AG09309 (cell line): ENCODE data around the gene DHRSX.
"Not testable (repeated sequence)": the region's sequence is repeated elsewhere in the genome, so short reads cannot be mapped to it uniquely, and the experiment has no call there.

ENCODE experiments used
- DNase-seq: peaks from one replicate; pipeline ENCODE4 v3.0.0-alpha.2; 2010; ENCODE audit warnings: low read depth
- H3K4me3 ChIP-seq: 2 replicates; pipeline ENCODE4 v1.5.1; 2011; ENCODE audit warnings: mild to moderate bottlenecking, low read depth, low read length, moderate library complexity; ENCODE audit not compliant: control insufficient read depth
- TF ChIP-seq, protein P1 (sequence below): IDR thresholded peaks from 2 replicates; pipeline ENCODE4 v1.5.1; 2011; ENCODE audit warnings: mild to moderate bottlenecking, low read depth, low read length, inconsistent platforms; ENCODE audit not compliant: insufficient read depth, control insufficient read depth; ENCODE audit errors: missing control alignments

The DHRSX gene

DNA sequence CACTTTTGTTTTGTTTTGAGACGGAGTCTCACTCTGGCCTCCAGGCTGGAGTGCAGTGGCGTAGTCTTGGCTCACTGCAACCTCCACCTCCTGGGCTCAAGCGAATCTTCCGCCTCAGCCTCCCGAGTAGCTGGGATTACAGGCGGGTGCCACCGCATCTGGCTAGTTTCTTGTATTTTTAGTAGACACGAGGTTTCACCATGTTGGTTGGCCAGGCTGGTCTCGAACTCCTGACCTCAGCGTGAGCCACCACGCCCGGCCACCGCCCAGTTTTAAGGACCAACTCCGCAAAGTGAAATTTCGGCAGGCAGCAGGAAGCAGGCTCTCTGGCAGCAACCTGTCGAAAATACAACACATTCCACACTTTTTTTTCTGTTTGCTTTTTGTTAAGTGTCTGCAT is 13.4 kb downstream of the DHRSX start:
- TF ChIP-seq, protein P1, sequence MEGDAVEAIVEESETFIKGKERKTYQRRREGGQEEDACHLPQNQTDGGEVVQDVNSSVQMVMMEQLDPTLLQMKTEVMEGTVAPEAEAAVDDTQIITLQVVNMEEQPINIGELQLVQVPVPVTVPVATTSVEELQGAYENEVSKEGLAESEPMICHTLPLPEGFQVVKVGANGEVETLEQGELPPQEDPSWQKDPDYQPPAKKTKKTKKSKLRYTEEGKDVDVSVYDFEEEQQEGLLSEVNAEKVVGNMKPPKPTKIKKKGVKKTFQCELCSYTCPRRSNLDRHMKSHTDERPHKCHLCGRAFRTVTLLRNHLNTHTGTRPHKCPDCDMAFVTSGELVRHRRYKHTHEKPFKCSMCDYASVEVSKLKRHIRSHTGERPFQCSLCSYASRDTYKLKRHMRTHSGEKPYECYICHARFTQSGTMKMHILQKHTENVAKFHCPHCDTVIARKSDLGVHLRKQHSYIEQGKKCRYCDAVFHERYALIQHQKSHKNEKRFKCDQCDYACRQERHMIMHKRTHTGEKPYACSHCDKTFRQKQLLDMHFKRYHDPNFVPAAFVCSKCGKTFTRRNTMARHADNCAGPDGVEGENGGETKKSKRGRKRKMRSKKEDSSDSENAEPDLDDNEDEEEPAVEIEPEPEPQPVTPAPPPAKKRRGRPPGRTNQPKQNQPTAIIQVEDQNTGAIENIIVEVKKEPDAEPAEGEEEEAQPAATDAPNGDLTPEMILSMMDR, result no peak
- DNase-seq, result no peak
- H3K4me3 ChIP-seq, result no peak overlapping the region

DNA sequence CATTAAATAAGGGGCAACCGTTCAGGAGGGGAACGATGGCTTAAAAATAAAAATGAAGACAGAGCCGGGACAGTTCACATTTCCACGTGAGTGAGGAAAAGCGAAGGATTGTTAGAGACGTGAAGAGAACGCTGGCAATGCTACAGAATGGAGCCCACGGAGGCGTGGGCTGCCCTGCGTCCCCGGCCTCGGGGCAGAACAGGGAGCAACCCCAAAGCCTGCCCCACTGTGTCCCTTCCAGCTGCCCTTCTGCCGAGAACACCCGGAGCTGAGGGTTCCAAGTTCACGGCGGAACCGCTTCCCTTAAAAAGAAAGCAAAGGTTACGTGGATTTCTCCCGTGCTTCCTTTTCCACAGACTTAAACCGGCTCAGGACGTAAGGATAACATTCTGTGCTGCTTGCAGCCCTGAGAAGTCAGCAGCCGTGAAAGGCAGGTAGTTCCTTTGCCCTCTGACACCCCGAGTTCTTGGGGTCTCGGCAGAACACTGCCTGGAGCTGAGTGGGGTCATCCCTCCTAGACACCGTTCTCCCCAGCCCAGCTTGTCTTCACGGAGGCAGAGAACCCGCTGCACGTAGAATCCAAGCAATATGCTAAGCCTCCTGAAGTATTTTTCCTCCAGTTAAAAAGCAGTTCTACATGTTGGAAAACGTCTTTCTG is 14.2 kb downstream of the DHRSX start:
- TF ChIP-seq, protein P1, result no peak
- no peak overlapping the region for H3K4me3 ChIP-seq
- DNase-seq, result no peak

DNA sequence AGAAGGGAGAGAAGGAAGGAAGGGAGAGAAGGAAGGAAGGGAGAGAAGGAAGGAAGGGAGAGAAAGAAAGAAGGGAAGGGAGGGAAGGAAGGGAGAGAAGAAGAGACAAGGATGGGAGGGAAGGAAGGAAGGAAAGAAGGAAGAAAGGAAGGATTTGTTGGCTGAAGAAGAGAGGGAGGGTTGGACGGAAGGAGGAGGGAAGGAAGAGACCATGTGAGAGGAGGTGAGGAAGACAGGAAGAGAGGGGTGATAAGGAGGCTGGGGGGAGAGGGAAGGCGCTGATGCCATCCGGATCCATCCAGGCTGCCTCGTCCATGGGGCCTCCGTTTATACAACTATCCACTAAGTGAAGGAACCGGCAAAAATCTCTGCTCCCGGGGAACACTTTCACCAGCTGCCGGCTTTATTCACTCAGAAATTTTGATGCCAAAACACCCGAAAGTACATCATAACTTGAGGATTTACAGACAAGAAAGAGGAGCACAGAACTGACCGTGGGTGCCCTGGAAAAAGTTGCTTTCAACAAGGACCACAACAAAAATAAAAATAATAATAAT is 14.9 kb downstream of the DHRSX start:
- no peak for DNase-seq
- H3K4me3 ChIP-seq, result no peak overlapping the region
- TF ChIP-seq, protein P1, result no peak

DNA sequence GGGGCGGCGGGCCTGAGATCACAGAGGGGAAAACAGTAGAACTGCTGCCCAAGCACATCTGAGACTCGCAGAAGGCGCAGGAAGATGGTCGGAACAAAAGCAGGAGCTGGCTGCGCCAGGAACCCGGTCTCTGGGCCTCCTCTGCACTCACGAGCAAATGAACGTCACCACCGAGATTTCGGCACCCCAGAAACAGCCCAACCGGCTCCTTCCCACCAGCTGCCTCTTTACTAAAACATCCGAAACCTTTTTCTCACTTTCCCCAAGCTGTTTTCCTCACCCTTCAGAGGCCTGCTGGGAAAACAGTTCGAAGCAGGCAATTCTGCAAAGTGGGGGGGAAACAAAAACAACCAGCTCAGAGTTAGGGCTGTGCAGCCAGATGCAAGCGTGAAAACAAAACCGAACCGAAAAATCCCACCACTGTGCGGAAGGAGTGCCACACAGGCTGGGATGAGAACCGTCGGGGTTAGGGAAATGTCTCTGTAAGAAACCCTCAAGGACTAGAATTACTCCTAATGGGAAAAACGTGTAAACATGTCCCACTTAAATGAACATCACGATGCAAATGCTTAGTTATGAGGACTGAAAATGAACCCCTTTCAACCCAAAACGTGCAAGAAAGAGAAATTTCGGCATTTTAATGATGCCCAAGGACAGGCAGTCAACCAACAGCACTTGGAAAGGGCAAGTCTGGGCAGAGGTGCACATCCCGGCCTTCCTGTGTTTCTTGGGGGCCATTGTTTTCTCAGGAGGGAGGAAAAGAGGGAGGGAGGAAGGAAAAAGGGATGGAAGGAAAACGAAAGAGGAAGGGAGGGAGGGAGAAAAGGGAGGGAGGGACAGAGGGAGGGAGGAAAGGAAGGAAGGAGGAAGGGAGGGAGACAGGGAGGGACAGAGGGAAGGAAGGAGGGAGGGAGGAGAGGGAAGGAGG is 15.8 kb downstream of the DHRSX start:
- peak overlapping the region; percentile 22 for H3K4me3 ChIP-seq
- DNase-seq, result no peak
- TF ChIP-seq, protein P1, result no peak

DNA sequence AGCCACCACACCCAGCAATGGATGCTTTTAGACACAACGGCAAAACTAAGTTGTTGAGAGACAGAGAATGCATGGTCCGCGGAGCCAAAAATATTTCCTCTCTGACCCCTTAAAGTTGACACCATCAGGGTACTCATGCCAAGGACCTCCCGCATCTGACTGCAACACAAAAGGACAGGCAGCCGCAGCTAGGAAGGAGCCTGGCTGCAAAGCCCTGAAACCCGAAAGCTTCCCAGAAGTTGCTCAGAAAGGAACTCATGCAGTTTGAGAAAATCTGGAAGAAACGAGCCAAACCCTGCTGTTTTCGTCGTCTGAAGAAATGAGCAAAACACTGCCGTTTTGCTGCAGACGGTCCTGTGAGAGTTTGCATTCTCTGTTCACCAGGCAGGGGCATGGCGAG is 16.5 kb downstream of the DHRSX start:
- no peak overlapping the region; the same call in 1 of the 2 replicates for H3K4me3 ChIP-seq
- TF ChIP-seq, protein P1, result no peak
- DNase-seq, result no peak

DNA sequence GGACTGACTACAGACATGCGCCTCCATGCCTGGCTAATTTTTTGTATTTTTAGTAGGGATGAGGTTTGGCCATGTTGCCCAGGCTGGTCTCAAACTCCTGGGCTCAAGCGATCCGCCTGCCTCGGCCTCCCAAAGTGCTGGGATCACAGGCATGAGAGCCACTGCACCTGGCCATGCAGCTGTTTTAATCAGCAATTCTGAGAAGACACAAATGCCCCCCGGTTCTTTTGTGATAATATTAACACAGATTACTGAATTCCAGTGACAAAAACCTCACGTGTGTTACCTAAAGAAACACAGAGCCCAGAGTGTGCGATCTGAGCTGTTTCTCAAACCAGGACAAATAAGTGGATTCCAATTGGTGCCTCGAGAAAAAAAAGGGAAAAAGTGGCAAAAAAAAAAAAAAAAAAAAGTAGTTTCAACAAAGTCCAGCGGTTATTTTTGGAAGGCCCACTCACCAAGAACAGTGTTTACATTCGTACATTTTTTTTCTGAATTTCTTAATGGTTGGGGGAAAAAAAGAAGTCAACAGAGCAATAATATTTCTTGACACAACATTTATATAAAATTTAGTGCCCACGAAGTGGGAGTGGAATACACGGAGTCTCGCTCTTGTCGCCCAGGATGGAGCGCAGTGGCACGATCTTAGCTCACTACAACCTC is 17.2 kb downstream of the DHRSX start:
- no peak overlapping the region for H3K4me3 ChIP-seq
- TF ChIP-seq, protein P1, result no peak
- no peak for DNase-seq

DNA sequence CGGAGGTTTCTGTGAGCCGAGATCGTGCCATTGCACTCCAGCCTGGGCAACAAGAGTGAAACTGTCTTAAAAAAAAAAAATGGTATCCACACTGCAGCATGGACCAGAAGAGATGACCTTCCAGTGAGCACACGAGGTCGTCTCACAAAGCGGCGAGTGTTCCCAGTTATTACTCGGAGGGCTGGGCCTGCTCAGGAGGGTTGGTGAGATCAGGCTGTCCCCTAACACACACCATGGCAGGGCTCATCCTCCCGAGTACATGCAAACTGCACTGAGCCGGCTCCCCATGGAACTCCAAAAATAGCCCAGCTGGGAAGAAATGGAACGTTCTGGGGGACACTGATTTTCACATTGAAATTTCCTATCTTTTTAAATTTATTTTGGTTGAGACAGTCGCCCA is 19.2 kb downstream of the DHRSX start:
- DNase-seq, H3K4me3 ChIP-seq: not testable (repeated sequence)

DNA sequence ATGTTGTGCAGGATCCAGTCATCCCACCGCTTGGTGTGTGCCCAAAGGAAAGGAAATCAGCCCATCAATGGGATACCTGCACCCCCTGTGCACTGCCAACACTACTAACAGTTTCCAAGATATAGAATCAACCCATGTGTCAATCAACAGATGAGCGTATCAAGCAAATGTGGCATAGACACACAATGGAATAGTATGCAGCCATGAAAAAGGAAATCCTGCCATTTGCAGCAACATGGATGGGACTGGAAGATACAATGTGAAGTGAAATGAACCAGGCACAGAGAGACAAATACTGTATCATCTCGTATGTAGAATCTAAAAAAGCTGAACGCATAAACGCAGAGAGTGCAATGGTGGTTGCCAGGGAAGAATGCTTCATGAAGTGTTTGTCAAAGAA is 20.8 kb downstream of the DHRSX start:
- not testable (repeated sequence) for DNase-seq, H3K4me3 ChIP-seq
